ENCODE measurements around the gene KCTD10. TPM values are rescaled to one million over a fixed set of nuclear protein-coding genes. Genes with fewer than 3 reads are reported as not detected.

Gene KCTD10
- total RNA-seq, 1 donor from 2014 or later = 80.4 TPM

- peaks cover 44% of the 10 kb centered on the region for H3K36me3 Mint-ChIP-seq (ENCODE audit: low read depth)
- no peak for DNase-seq (ENCODE audit: low spot score)
- H3K27ac Mint-ChIP-seq (ENCODE audit: unreplicated experiment) = no peak overlapping the region
- no peaks in the 10 kb centered on the region for H3K4me1 Mint-ChIP-seq (ENCODE audit: low read depth)
- no peak for TF ChIP-seq CTCF (IDR thresholded peaks at IDR 0.05)
- no peaks in the 10 kb centered on the region for H3K27me3 Mint-ChIP-seq (ENCODE audit: low read depth)
- H3K4me3 Mint-ChIP-seq (ENCODE audit: unreplicated experiment) = no peak overlapping the region
- no peaks in the 10 kb centered on the region for H3K9me3 Mint-ChIP-seq (ENCODE audit: low read depth)
Observed at GRCh38 chr12:109487181-109488050, 10.3 kb upstream of the KCTD10 start.

- Mint-ChIP-seq H3K27ac (ENCODE audit: unreplicated experiment) (no peak overlapping the region), H3K36me3 (ENCODE audit: low read depth) (peaks cover 36% of the 10 kb centered on the region), H3K9me3 (ENCODE audit: low read depth) (no peaks in the 10 kb centered on the region)
Observed at GRCh38 chr12:109485201-109485600, 8.1 kb upstream of the KCTD10 start.

DNA sequence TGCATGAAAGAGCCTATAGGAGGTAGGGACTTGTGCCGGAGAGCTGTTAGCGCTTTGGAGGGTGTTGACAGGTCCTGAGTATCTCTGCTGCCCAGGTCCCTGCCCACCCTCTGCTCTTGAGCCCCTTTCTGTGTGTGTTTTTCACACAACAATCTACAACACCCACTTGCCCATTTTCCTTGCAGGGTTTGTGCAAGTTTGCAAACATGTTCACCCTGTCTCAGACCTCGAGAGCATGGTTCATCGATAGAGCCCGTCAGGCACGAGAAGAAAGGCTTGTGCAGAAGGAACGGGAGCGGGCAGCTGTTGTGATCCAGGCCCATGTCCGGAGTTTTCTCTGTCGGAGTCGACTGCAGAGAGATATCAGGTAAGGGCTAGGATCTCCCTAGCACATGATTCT, 6.2 kb upstream of the KCTD10 start:
- H3K4me3 Mint-ChIP-seq (ENCODE audit: unreplicated experiment) = no peak overlapping the region
- TF ChIP-seq CTCF (IDR thresholded peaks at IDR 0.05) = no peak
- no peak for DNase-seq (ENCODE audit: low spot score)
- no peaks in the 10 kb centered on the region for H3K9me3 Mint-ChIP-seq (ENCODE audit: low read depth)
- H3K36me3 Mint-ChIP-seq (ENCODE audit: low read depth) = peaks cover 22% of the 10 kb centered on the region
- no peaks in the 10 kb centered on the region for H3K27me3 Mint-ChIP-seq (ENCODE audit: low read depth)
- no peak overlapping the region for H3K27ac Mint-ChIP-seq (ENCODE audit: unreplicated experiment)
- peaks cover 12% of the 10 kb centered on the region for H3K4me1 Mint-ChIP-seq (ENCODE audit: low read depth)

More at GRCh38 chr12:109485201-109485600, 8.1 kb upstream of the KCTD10 start:
- no peak overlapping the region for H3K4me3 Mint-ChIP-seq (ENCODE audit: unreplicated experiment)
- DNase-seq (ENCODE audit: low spot score) = no peak
- H3K27me3 Mint-ChIP-seq (ENCODE audit: low read depth) = no peaks in the 10 kb centered on the region
- no peaks in the 10 kb centered on the region for H3K4me1 Mint-ChIP-seq (ENCODE audit: low read depth)
- TF ChIP-seq CTCF (IDR thresholded peaks at IDR 0.05) = no peak

GRCh38 chr12:109482894-109483293, 5.8 kb upstream of the KCTD10 start:
- no peaks in the 10 kb centered on the region for H3K9me3 Mint-ChIP-seq (ENCODE audit: low read depth)
- H3K4me3 Mint-ChIP-seq (ENCODE audit: unreplicated experiment) = no peak overlapping the region
- H3K27me3 Mint-ChIP-seq (ENCODE audit: low read depth) = no peaks in the 10 kb centered on the region
- no peak for DNase-seq (ENCODE audit: low spot score)
- TF ChIP-seq CTCF (IDR thresholded peaks at IDR 0.05) = no peak
- H3K36me3 Mint-ChIP-seq (ENCODE audit: low read depth) = peaks cover 21% of the 10 kb centered on the region
- peaks cover 16% of the 10 kb centered on the region for H3K4me1 Mint-ChIP-seq (ENCODE audit: low read depth)
- H3K27ac Mint-ChIP-seq (ENCODE audit: unreplicated experiment) = no peak overlapping the region

DNA sequence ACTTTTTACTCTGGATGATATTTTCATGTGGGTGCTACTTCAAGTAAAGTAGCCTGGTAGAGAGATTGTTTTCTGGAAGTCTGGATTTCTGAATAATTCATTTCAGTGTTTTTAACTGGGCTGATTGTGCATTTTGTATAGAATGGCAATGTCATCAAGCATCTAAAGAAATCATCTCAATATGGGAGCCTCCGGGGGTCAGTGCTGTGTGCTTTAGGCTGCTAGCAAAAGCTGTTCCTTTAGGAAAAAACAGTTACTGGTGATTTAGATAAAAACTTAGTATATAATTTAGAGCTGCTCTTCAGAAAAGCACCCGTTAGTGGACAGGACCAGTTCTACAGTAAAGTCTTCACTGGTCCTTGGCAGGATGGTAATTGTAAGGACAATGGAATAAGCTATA, 5.4 kb upstream of the KCTD10 start:
- H3K36me3 Mint-ChIP-seq (ENCODE audit: low read depth) = peaks cover 21% of the 10 kb centered on the region
- no peaks in the 10 kb centered on the region for H3K9me3 Mint-ChIP-seq (ENCODE audit: low read depth)
- no peak for DNase-seq (ENCODE audit: low spot score)
- H3K27me3 Mint-ChIP-seq (ENCODE audit: low read depth) = no peaks in the 10 kb centered on the region
- no peak overlapping the region for H3K27ac Mint-ChIP-seq (ENCODE audit: unreplicated experiment)
- H3K4me1 Mint-ChIP-seq (ENCODE audit: low read depth) = peaks cover 19% of the 10 kb centered on the region
- no peak overlapping the region for H3K4me3 Mint-ChIP-seq (ENCODE audit: unreplicated experiment)
- no peak for TF ChIP-seq CTCF (IDR thresholded peaks at IDR 0.05)
